AG08396 (cell line): Measurements from ENCODE around the gene ARNT2.

ENCODE experiments used
- DNase-seq: peaks from one replicate; pipeline ENCODE4 v3.0.0; 2012; ENCODE audit warnings: low spot score, mixed read lengths

Gene ARNT2

DNA sequence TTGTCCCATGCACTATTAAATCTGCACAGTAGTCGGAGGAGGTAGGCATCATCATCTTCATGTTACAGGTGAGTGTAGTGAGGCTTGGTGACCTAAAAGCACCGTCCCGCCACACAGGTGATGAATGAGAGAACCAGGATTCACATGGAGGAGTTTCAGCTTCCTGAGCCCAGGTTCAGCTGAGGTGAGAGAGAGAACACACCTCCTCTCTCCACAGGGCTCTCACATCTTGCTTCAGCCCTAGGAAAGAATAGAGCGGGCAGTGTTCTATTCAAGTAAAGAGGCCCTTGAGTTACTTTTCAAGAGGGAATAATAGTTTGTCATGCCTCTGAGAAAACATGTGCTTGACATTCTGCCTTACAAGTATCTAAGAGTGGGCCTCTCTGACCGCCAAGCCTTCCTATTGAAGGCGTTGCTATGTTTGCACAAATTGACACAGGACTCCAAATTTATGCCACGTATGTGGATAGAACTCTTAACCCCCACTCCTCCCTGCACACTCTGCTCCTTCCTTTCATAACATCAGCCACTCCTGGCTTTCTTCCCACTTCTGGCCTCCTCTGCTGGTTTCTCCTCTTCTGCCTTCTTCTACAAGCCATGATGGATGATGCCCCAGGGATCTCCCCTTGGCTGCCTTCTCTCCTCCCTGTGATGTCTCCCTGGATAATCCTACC lies 152.6 kb downstream of the ARNT2 start:
- DNase-seq: no peak

DNA sequence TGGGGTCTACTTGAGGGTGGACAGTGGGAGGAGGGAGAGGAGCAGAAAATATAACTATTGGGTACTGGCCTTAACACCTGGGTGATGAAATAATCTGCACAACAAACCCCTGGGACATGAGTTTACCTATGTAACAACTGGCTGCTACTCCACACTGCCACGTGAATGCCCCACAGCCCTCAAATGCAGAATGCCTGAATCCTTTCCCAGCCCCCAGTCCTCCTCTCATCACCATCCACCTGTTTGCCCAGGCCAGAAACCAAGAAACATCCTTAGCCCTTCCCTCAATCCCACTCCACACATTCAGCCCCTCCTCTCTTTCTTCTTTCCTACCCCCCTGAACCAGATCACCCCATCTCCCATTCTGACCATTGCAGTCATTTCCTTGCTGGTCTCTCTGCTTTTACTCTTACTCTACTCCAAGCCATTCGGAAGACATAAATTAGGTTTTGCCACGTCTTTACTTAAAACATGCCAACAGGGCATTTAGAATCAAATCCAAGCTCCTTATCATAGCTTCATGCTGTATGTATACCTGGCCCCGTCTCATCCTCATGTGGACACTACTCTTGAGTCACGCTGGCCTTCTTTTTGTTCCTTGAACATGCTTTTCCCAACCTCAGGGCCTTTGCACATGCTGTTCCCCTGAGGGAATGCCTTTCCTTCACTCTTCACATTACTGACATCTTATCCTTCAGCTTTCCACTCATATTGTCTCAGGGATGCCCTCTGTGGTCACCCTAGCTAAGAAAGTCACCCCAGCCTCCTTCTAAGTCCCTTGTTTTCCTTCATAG lies 153.5 kb downstream of the ARNT2 start:
- no peak for DNase-seq

DNA sequence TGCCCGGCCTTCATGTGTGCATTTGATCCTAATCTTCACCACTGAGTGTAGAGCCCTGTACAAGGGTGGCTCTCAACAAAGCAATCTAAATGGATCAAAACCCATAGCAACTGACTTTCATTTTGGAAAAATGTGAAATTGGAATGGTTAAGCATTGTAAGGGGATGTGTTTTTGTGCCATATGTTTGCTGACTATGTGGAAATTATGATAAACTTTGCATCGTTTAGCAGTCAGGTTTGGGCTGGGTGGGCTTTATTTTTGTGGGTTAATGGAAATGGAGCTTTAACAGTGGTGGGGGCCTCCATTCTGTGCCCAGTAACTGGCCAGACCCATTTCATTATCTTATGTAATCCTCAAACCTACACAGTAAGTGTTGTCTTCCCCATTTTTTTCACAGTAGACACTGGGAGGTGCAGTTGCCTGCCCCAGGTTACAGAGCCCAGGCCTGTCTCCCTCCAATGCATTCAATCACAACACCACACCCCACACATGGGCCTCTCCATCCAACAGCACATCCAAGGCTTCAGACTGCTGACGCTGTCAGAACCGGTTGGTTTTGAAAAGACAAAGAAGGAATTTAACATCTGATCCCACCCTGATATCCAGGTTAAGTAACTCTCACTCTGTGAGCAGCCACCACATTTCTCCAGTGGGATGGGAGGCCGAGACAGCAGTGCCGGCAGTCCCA lies 154.6 kb downstream of the ARNT2 start:
- no peak for DNase-seq

DNA sequence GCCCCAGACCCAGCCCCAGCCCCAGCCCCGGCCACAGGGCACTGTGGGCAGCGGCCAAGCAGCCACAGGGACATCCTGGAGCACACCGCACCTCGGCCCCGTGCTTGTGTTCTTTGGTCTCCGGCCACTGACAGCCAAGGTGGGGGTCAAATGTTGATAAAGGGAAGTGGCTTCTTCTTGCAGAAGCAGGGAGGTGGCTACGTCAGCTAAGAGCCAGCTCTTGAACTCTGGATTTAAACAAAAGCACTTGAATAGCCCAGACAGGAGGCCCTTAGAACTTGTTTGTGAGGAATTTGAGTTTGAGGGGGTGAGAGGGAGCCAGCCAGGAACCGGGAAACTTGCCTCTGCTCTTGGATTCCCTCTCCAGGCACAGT lies 155.1 kb downstream of the ARNT2 start:
- no peak for DNase-seq

DNA sequence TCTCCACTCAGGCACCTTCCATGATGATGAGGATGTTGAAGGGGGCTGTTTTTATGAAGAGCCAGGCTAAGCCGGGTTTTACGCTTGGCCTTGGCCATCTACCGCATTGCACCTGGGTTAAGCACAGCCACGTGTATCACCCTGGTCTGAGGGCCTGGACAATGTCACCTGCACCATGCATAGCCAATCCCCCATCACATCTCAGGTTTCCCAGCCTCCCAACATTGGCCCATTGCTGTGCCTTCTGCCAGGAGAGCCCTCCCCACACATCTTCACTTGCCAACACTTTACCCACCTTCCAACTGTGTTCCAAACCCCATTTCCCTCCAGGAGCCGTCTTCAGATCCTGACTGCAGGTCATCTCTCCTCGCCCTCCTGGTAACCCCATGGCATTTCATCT lies 155.6 kb downstream of the ARNT2 start:
- no peak for DNase-seq

DNA sequence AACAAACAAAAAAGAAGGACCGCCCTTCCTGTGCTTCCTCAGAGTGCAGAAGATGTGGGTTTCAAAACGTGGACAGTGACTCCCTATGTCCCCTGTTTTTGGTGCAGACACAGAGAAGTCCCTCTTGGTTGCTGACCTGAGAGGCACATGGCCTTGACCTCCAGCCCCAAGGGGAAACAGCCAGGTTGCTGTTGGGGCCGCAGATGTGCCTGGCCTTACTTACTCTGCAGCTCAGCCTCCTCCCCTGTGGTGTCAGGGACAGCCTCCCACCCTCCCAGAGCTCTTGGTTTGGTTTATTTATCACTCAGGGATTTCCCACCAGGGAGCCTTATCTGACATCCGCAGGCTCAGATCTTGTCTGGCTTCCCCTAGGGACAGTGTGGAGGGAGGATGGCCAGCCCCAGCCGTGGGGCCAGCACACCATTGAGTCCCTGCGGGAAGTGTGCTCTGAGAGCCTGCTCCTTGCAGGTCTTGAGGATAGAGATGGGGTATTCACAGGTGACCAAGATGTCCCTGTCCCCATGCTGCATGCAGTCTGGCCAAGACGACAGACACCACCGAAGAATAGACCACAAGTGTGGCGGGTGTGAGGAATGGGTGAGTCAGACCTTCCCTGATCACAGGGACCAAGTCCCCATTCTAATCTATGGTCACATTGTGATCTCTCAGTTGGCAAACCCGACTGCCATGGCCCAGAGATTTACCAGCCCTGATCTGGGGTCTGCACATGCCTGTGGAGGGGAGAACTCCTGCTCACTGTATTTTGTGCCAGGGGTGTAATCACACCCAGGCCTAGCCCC lies 156.6 kb downstream of the ARNT2 start:
- no peak for DNase-seq

DNA sequence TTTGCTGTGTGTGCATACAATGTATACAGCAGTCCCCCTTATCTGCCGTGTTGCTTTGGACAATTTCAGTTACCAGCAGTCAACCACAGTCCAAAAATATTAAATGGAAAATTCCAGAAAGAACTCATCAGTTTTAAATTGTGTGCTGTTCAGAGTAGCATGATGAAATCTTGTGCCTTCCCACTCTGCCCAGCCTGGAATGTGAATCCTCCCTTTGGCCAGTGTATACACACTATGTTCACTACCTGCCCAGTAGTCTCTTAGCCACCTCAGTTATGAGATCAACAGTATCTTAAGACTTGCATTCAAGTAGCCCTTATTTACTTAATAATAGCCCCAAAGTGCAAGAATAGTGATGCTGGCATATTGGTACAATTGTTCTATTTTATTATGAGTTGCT lies 157.3 kb downstream of the ARNT2 start:
- no peak for DNase-seq

DNA sequence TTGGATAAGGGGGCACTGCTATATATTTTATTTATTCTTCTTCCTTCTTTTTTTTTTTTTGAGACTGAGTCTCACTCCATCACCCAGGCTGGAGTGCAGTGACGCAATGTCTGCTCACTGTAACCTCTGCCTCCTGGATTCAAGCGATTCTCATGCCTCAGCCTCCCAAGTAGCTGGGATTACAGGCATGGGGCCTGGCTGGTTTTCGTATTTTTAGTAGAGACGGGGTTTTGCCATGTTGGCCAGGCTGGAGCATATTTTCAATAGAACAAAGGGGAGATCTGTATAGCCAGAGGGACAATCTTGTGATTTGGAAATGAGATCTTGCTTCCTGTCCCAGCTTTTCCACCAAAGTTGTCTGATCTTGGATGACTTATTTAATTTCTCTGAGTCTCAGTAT lies 157.9 kb downstream of the ARNT2 start:
- DNase-seq: no peak

DNA sequence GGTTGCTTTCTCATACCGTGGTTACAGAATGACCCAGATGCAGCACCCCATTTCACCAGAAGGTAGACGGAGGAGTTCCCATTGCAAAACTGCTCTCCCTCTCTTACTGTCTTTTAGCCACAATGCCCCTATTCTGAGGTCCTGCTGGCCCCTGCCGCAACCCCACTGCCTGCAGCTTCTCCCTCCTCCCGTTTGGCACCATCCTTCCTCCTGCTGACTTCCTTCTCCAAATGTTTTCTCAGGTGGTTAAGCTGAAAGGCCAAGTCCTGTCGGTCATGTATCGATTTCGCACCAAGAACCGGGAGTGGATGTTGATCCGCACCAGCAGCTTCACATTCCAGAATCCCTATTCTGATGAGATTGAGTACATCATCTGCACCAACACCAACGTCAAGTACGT lies 158.7 kb downstream of the ARNT2 start:
- no peak for DNase-seq

DNA sequence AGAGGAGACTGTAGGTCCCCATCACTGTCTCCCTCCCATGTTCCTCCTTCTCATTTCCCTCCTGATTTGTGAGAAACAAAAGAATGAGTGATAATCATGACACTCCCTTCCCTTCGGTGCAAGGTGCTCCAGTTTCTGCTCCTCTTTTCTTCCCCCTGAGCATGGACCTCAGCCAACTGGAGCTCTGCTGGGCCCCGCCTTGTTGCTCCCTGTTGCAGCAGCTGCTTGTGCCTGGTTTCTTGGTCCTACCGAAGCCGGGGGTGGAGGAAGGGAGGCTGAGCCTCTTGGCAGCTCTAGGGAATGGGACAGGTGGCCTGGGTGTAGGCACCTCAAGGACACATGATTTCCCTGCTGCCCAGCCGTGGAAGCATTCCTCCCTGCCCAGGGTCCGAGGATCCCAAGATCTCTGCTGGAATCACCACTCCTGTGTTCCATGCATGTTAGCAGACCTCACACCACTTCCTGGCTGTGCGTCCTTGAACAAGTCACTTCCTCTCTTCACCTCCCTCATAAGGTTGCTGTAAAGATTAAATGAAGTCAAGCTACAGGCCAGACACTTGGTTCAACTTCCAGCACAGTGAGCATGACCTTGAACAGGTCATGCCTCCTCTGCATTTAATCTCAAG lies 159.3 kb downstream of the ARNT2 start:
- no peak for DNase-seq

DNA sequence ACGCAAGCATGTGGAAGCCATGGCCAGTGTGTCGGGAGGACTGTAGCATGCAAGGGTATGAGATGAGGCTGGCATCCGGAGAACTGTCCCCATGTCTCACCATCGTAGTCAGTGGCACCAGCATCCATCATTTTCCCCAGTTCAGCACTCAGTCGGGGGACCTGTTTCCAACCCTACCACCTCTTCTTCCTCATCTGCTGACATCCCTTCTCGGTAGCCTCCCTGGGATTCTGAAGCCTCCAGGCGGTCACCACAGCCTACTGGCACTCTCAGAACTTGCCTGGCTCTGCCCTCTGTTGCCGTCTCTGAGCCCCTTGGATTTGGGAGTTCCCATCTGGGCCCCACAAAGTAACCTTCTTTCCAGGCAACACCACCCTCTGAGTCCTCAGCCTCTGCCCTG lies 159.9 kb downstream of the ARNT2 start:
- no peak for DNase-seq

DNA sequence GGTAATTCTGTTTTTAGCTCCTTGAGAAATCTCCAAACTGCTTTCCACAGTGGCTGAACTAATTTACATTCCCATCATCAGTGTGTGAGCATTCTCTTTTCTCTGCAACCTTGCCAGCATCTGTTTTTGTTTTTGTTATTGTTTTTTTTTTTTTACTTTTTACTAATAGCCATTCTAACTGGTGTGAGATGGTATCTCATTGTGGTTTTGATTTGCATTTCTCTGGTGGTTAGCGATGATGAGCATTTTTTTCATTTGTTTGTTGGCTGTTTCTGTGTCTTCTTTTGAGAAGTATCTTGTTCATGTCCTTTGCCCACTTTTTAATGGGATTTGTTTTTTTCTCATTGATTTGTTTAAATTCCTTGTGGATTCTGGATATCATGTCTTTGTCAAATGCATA lies 161.2 kb downstream of the ARNT2 start:
- no peak for DNase-seq

DNA sequence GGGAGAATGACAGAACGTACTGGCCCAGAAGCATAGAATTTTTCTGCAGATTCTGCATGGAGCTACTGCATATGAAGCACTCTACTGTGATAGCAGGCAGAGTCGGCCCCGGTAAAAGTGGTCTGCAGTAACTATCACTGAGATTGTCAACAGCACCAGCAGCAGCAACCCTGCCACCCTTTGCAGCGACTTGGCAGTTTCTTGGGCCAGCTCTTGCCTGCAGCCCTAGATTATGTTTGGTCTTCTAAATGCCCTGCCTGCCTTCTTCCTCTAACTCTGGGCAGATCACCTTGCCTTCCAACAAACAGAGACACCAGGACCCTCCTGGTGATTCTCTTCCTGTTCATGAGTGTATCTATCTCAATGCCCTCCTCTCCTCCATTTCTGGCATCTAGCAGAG lies 161.8 kb downstream of the ARNT2 start:
- DNase-seq: no peak

DNA sequence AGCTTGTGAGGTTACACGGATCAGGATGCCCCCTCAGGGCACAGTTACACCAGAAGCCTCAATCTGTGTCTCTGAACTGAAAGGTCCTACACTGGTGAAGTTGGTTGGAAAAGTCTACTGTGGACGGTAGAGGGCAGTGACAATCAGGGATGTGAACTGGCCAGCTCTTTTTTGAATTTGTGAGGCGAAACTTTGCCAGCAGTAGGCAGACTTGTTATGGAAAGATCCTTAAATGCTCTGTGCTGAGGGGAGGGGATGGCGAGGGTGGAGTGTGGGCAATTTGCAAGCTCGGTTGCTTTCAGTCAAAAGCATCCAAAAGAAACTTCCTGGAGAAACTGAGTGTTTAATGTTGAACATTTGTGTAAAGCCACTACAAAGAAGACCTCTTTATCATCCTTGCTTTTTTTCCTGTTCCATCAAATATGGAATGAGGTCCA lies 163.6 kb downstream of the ARNT2 start:
- DNase-seq: peak; percentile 82

DNA sequence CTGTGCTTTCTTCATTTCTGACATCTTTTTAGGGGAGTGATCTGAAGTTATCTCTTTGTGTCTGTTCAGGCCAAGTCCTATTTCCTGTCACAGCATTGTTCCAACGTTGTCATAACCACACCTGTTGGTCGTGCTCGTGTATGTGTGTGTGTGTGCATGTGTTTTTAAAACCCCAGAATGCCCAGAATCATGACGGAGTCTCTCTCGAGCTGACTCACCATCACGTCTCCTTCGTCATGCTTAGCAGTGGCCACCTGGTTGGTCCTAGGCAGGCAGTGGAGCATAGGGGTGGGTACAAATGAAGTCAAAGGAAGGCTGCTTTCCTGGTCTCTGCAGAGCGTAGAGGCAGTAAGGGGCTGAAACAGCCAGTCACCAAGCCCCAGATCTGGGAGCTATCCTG lies 164.1 kb downstream of the ARNT2 start:
- DNase-seq: peak; percentile 24

DNA sequence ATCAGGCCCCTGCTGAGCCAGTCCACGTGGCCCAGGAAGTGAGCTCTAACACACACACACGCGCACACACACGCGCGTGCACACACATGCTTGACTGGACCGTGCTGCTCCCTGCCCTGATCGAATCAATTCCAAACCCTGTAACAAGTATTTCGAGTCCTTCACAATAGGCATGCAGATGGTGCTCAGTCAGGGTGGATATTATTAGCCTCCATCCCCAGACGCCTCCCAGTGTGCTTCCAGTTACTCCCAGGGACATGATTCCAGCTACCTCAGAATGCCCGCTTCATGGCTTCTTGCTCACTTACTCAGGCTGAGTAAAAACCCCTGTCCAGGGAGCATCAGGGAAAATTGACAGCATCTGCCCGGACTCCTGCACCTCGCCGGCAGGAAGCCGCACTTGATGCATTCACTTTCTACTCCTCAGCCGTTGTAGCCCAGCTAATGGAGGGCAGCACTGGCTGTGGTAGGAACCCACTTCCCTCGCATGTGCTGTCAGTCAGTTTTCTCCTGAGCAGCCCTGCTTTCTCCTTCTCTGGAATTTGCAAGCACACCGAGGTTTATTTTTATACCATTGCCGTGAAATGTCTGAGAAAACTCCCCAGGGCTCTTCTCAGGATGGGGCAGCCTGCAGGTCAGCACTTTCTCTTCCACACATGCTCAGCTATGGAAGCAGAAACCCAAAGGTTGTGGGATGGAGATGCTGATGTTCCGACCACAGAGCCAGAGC lies 164.9 kb downstream of the ARNT2 start:
- no peak for DNase-seq

DNA sequence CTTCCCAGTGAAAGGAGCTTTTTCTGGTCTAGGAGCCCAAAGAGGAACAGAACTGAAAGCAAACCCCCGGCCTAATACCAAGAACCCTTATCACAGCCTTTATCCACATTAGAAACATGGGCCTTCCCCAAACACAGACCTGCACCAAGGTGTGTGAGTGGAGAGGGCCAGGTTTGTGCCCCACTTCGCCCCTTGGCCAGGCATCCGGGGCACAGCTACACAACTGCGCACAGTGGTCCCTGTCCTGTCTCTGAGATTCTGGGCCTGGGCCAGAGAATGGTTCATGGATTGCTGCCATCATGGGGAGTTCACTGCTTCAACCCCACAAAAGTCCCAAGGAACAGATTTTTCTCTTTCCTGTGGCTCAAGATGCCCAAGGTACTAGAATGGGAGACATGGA lies 165.5 kb downstream of the ARNT2 start:
- no peak for DNase-seq

DNA sequence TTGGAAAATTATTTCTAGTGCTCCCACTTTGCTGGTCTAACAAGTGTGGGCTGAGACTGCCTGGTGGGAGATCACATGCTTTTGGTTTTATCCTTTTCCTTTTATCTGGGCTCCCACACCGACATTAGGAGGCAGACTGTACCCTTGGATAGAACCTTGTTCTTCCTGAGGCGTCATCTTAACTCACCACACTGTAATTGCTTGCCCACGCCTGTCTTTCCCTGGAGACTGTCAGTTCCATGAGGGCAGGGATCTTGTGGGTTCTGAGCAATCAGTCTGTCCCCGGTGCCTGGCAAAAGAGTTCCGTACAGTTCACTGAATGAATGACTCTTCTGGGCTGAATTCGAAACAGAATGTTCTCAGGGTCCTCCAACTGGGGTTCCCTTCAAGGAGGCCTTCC lies 166.4 kb downstream of the ARNT2 start:
- DNase-seq: no peak

DNA sequence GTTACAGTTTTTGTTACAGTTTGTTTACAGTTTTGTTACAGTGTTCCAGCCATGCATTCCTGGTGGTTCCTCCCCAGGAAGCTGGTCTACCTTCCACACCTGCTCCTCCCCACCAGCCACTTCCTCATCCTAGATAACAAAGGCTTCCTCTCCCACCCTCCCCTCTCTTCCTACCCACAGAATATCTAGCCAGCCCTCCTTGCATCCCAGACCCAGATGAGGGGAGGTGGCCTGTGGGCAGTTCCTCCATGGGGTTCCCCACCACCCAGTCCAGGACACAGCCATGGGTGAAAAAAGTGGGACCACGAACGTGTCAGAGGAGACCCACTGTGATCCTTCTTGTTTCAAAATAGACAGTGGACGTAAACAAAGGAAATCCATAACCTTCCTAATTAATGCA lies 168.2 kb downstream of the ARNT2 start:
- DNase-seq: no peak

DNA sequence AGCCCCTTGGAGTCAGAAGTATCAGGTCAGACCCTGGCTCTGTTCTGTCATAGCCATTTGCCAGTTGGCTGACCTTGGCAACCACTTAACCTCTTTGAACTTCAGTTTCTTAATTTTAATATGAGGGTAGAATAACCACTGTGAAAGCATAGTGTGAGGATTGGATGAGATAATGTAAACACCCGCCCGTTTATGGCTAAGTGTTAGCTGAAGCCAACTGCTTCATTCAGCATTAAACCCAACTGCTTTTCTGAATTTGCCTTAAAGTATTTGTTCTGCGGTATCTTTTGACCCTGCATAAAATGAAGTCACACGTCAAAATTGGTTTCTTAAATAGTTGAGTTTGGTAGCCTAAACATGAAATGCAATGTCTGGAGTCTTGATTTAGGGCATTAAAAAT lies 169.4 kb downstream of the ARNT2 start:
- no peak for DNase-seq

DNA sequence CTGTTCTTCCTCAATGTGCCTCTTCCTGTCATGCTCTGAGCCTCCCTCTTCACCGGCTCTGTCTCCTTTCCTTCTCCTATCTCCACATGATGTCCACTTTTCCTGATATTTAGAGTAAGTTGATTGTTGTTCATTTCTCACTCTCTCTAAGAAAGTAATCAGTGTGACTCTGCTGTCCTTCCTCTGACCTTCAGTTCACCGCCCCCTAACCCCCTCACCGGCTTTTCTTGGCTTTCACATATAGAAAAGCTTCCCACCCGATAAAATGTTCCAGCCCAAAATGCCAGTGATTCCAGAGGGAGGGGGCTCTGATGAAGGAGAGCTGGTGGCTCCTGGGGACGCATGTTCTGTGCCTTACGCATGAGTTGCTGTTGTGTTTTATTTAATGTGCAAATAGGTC lies 170.4 kb downstream of the ARNT2 start:
- DNase-seq: no peak
